ENCODE results near the gene MLKL. TPM values are rescaled to one million over a fixed set of nuclear protein-coding genes. Genes with fewer than 3 reads are reported as not detected.

Gene MLKL
- total and polyA plus RNA-seq, 2 donors (not counting 3 experiments of a cell fraction or from before 2014, with no cell fraction given): 8.1 to 26.5 TPM

DNA sequence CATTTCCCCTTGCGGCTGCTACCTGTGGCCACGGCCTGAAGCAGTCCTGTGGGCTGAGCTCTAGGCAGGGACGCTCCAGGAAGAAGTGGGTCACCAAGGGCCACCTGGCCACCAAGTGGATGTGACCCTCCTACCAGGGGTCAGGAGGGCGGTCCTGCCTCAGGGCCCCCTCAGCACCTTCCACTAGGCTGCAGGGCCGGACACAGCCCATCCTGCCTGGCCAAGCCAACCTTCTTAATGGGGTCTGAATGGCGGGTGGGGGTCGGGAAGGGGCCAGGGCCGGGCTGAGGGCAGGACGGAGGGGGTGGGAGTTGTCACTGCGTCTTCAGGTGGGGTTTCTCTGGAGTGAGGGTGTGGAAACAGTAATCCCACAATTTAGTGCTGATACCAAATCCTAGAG is 13.2 kb upstream of the MLKL start:
- Histone ChIP-seq H3K4me1 (ENCODE audit: control insufficient read depth, extremely low read depth, insufficient read depth, low read length) (no peaks in the 10 kb centered on the region), H3K9me1 (replicated peaks; ENCODE audit: control insufficient read depth, extremely low read depth, insufficient read depth, low read length) (no peaks in the 10 kb centered on the region), H3K27me3 (ENCODE audit: control insufficient read depth in 2 of 2, insufficient read depth in 2 of 2, low read length in 2 of 2) (no peaks in the 10 kb centered on the region), H4K20me1 (replicated peaks; ENCODE audit: control insufficient read depth, extremely low read depth, insufficient read depth, low read length) (no peaks in the 10 kb centered on the region), H3K27ac (ENCODE audit: insufficient read depth, low read depth, low read length) (no peak overlapping the region), H3K79me2 (ENCODE audit: control insufficient read depth, insufficient read depth, low read length) (no peaks in the 10 kb centered on the region), H3K36me3 (ENCODE audit: control insufficient read depth in 2 of 2, extremely low read depth in 1 of 2, insufficient read depth in 2 of 2, low read length in 2 of 2) (no peaks in the 10 kb centered on the region), H3K4me2 (ENCODE audit: insufficient read depth, low read length) (no peak overlapping the region), H2AFZ (ENCODE audit: low read depth, low read length) (no peak overlapping the region), H3K9ac (replicated peaks; ENCODE audit: extremely low read depth, insufficient read depth, low read length) (no peak overlapping the region), H3K4me3 (replicated peaks in 1 of 3; ENCODE audit: insufficient read depth in 1 of 3, low read depth in 1 of 3, low read length in 3 of 3) (no peak overlapping the region), H3K9me3 (replicated peaks; ENCODE audit: control insufficient read depth, insufficient read depth, low read length) (no peaks in the 10 kb centered on the region)
- dilution Hi-C loops (cut with MboI; ENCODE audit: extremely low pct_ligation_motif_present, low sequenced_read_pairs) (no loop called here), intact Hi-C loops (cut with micrococcal nuclease) (no loop called here)
- CTCF ChIA-PET: interaction anchor here (2.4 to 6.7 kb wide), 3 partner anchors 10 to 149 kb away, joined by 8 to 164 read pairs (median 14); no protein-coding TSS in a partner anchor
- no TSS peak for BruUV-seq (replicated peaks)
- FAIRE-seq (no peak), DNase-seq (ENCODE audit: low read depth, low spot score) (no peak)
- POLR2A ChIA-PET: no interaction called here
- TF ChIP-seq, protein P1, sequence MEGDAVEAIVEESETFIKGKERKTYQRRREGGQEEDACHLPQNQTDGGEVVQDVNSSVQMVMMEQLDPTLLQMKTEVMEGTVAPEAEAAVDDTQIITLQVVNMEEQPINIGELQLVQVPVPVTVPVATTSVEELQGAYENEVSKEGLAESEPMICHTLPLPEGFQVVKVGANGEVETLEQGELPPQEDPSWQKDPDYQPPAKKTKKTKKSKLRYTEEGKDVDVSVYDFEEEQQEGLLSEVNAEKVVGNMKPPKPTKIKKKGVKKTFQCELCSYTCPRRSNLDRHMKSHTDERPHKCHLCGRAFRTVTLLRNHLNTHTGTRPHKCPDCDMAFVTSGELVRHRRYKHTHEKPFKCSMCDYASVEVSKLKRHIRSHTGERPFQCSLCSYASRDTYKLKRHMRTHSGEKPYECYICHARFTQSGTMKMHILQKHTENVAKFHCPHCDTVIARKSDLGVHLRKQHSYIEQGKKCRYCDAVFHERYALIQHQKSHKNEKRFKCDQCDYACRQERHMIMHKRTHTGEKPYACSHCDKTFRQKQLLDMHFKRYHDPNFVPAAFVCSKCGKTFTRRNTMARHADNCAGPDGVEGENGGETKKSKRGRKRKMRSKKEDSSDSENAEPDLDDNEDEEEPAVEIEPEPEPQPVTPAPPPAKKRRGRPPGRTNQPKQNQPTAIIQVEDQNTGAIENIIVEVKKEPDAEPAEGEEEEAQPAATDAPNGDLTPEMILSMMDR (IDR thresholded peaks at IDR 0.05; ENCODE audit: extremely low read depth in 1 of 2, insufficient read depth in 1 of 2, low read depth in 1 of 2, low read length in 2 of 2): no peak
- no peak for TF ChIP-seq EZH2 (IDR thresholded peaks at IDR 0.05; ENCODE audit: borderline replicate concordance, low read depth, low read length, severe bottlenecking)
- TF ChIP-seq MYC (IDR thresholded peaks at IDR 0.05; ENCODE audit: low read depth, low read length): no peak
- TF ChIP-seq POLR2A (IDR thresholded peaks at IDR 0.05; ENCODE audit: low read depth, low read length): no peak

DNA sequence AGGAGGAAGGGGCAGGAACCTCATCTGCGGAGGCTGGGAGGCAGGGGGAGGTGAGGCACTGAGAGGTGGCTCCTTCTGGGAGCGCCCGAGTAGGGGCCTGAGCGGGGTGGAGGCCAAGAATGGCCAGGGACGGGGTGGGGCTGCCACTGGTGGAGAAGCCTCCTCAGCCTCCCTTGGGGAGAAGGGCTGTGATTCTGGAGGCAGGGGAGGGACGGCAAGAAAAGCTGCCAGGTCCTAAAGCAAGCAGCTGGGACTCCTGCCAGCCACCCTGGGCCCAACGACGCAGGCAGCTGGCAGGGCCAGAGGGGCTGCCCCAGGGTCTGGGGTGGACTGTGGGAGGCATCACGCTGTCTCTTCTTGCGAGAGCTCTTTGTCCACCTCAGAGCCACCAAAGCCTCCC is 12.7 kb upstream of the MLKL start:
- H3K79me2 ChIP-seq (ENCODE audit: control insufficient read depth, insufficient read depth, low read length): no peaks in the 10 kb centered on the region
- TF ChIP-seq FOS (IDR thresholded peaks at IDR 0.05; ENCODE audit: borderline replicate concordance, insufficient read depth, low read length): no peak
- TF ChIP-seq, protein P1 (IDR thresholded peaks at IDR 0.05; ENCODE audit: extremely low read depth in 1 of 2, insufficient read depth in 1 of 2, low read depth in 1 of 2, low read length in 2 of 2): no peak
- no peak for TF ChIP-seq MAX (IDR thresholded peaks at IDR 0.05; ENCODE audit: insufficient read depth, insufficient read length)
- no peak for TF ChIP-seq POLR2A (IDR thresholded peaks at IDR 0.05; ENCODE audit: low read depth, low read length)
- no peak for TF ChIP-seq JUN (IDR thresholded peaks at IDR 0.05; ENCODE audit: borderline replicate concordance, insufficient read depth, insufficient read length, low read depth)
- no peak for TF ChIP-seq EZH2 (IDR thresholded peaks at IDR 0.05; ENCODE audit: borderline replicate concordance, low read depth, low read length, severe bottlenecking)
- no peak overlapping the region for H3K27ac ChIP-seq (ENCODE audit: insufficient read depth, low read depth, low read length)
- dilution Hi-C loops (cut with MboI; ENCODE audit: extremely low pct_ligation_motif_present, low sequenced_read_pairs) (no loop called here), intact Hi-C loops (cut with micrococcal nuclease) (no loop called here)
- H3K9me1 ChIP-seq (replicated peaks; ENCODE audit: control insufficient read depth, extremely low read depth, insufficient read depth, low read length): no peaks in the 10 kb centered on the region
- no peaks in the 10 kb centered on the region for H3K36me3 ChIP-seq (ENCODE audit: control insufficient read depth in 2 of 2, extremely low read depth in 1 of 2, insufficient read depth in 2 of 2, low read length in 2 of 2)
- FAIRE-seq (no peak), DNase-seq (ENCODE audit: low read depth, low spot score) (no peak)
- H4K20me1 ChIP-seq (replicated peaks; ENCODE audit: control insufficient read depth, extremely low read depth, insufficient read depth, low read length): no peaks in the 10 kb centered on the region
- ChIA-PET CTCF (interaction anchor here (1.1 to 6.7 kb wide), 6 partner anchors 13 to 149 kb away, joined by 3 to 164 read pairs (median 11); partner anchors contain the start of gene MLKL), POLR2A (no interaction called here)
- no peak overlapping the region for H3K9ac ChIP-seq (replicated peaks; ENCODE audit: extremely low read depth, insufficient read depth, low read length)
- H3K9me3 ChIP-seq (replicated peaks; ENCODE audit: control insufficient read depth, insufficient read depth, low read length): no peaks in the 10 kb centered on the region
- H3K4me1 ChIP-seq (ENCODE audit: control insufficient read depth, extremely low read depth, insufficient read depth, low read length): no peaks in the 10 kb centered on the region
- no TSS peak for BruUV-seq (replicated peaks)
- no peak overlapping the region for H2AFZ ChIP-seq (ENCODE audit: low read depth, low read length)
- no peak overlapping the region for H3K4me2 ChIP-seq (ENCODE audit: insufficient read depth, low read length)
- H3K27me3 ChIP-seq (ENCODE audit: control insufficient read depth in 2 of 2, insufficient read depth in 2 of 2, low read length in 2 of 2): no peaks in the 10 kb centered on the region
- H3K4me3 ChIP-seq (replicated peaks in 1 of 3; ENCODE audit: insufficient read depth in 1 of 3, low read depth in 1 of 3, low read length in 3 of 3): no peak overlapping the region
